Panc1 (cell line): ENCODE measurements around the gene RHEX. TPM values are rescaled to one million over a fixed set of nuclear protein-coding genes. Genes with fewer than 3 reads are reported as not detected.

Experiments used
- ATAC-seq: fragments of 200-7000 bp; cut with Tn5 transposase; 2 replicates; pipeline ENCODE4 v1.9.1; 2020; ENCODE audit warnings: mild to moderate bottlenecking, moderate library complexity
- BruUV-seq: library from RNA; stranded (reverse); fragments of 400-500 nt; replicated peaks from 2 replicates; lab custom pipeline; 2021; lab: Mats Ljungman, UMichigan
- CTCF ChIA-PET: fragments of 300-600 bp; sonication (Branson Sonifier 250); formaldehyde crosslinking; loops from one replicate; lab custom pipeline; 2022; ENCODE audit warnings: antibody characterized with exemption; lab: Charles Lee
- POLR2A ChIA-PET: fragments of 300-600 bp; sonication (Branson Sonifier 250); formaldehyde crosslinking; loops from one replicate; lab custom pipeline; 2022; ENCODE audit warnings: antibody characterized with exemption; lab: Charles Lee
- DNase-seq: peaks from one replicate; pipeline ENCODE4 v3.0.0-alpha.2; 2010; ENCODE audit warnings: low read depth, low spot score
- H3K27ac ChIP-seq: 2 replicates; pipeline ENCODE4 v1.5.1; 2011; ENCODE audit warnings: mild to moderate bottlenecking, low read length, inconsistent platforms
- H3K27me3 ChIP-seq: fragments of 200-500 bp; sonication (Bioruptor generic); 2 replicates; pipeline ENCODE4 v1.6.0; 2014; ENCODE audit warnings: low read length, inconsistent platforms; ENCODE audit not compliant: control insufficient read depth, insufficient read depth
- H3K36me3 ChIP-seq: fragments of 200-500 bp; sonication (Bioruptor generic); 2 replicates; pipeline ENCODE4 v1.5.1; 2014; ENCODE audit warnings: inconsistent platforms, mild to moderate bottlenecking, low read length, moderate library complexity; ENCODE audit not compliant: control insufficient read depth, insufficient read depth
- H3K4me1 ChIP-seq: 2 replicates; pipeline ENCODE4 v1.5.1; 2011; ENCODE audit warnings: inconsistent platforms, mild to moderate bottlenecking, low read length, moderate library complexity; ENCODE audit not compliant: control insufficient read depth, insufficient read depth
- H3K4me3 ChIP-seq, 2 experiments: 2 replicates each; pipeline ENCODE4 v1.5.1; 2011 to 2012; ENCODE audit warnings: low read depth in 2 of 2, low read length in 2 of 2, mild to moderate bottlenecking in 2 of 2, inconsistent platforms in 1 of 2, moderate library complexity in 1 of 2
- H3K9me3 ChIP-seq: fragments of 200-500 bp; sonication (Bioruptor generic); 2 replicates; pipeline ENCODE4 v1.5.1; 2014; ENCODE audit warnings: low read depth, mild to moderate bottlenecking, inconsistent platforms, low read length, moderate library complexity; ENCODE audit not compliant: control insufficient read depth, insufficient read depth
- CTCF ChIP-seq: fragments of 450-650 bp; IDR thresholded peaks from 2 replicates; pipeline ENCODE4 v1.5.1; 2017; ENCODE audit warnings: mild to moderate bottlenecking
- POLR2AphosphoS5 ChIP-seq: IDR thresholded peaks from 2 replicates; pipeline ENCODE4 v1.6.1; 2012; ENCODE audit warnings: mild to moderate bottlenecking, low read depth, low read length, moderate library complexity
- REST ChIP-seq, 2 experiments: IDR thresholded peaks; 2 replicates each; pipeline ENCODE4 v1.6.1; 2011 to 2012; ENCODE audit warnings: low read depth in 2 of 2, control low read depth in 1 of 2, low read length in 1 of 2, mild to moderate bottlenecking in 1 of 2, moderate library complexity in 1 of 2; ENCODE audit not compliant: insufficient read depth in 1 of 2
- SIN3A ChIP-seq: IDR thresholded peaks from 2 replicates; pipeline ENCODE4 v1.6.1; 2012; ENCODE audit warnings: low read depth, mild to moderate bottlenecking, low read length, moderate library complexity, borderline replicate concordance; ENCODE audit not compliant: insufficient read depth
- TCF7L2 ChIP-seq: IDR thresholded peaks from 2 replicates; pipeline ENCODE4 v1.6.1; 2011; ENCODE audit warnings: mild to moderate bottlenecking, low read depth, low read length, inconsistent platforms
- in situ Hi-C: cut with HindIII; loops from 2 replicates; pipeline ENCODE4 v1.10.0; 2016; ENCODE audit warnings: low sequenced_read_pairs, low pct_unique_long_range_greater_than_20kb
- intact Hi-C: fragments of 100-400 bp; cut with micrococcal nuclease; formaldehyde crosslinking; loops from one replicate; pipeline ENCODE4 v1.10.0; 2022; ENCODE audit not compliant: unreplicated experiment
- total RNA-seq: library from RNA; stranded (reverse); gene quantifications from one replicate; pipeline ENCODE4 v1.2.1, GENCODE V29; 2021; ENCODE audit not compliant: unreplicated experiment

The RHEX gene
- total RNA-seq, 1 experiment from 2014 or later, result not detected

GRCh38 chr1:206112600-206113301 is 59.8 kb downstream of the RHEX start:
- ATAC-seq (no peak), DNase-seq (no peak)
- ChIA-PET POLR2A (no interaction called here), CTCF (no interaction called here)
- Histone ChIP-seq H3K4me3 (no peak overlapping the region), H3K36me3 (no peaks in the 10 kb centered on the region), H3K27ac (no peak overlapping the region), H3K4me1 (peaks cover under 1% of the 10 kb centered on the region; the same call in 1 of the 2 replicates), H3K9me3 (no peaks in the 10 kb centered on the region), H3K27me3 (peaks cover 5% of the 10 kb centered on the region)
- TF ChIP-seq TCF7L2 (no peak), CTCF (no peak), POLR2AphosphoS5 (no peak), SIN3A (no peak), REST (IDR thresholded peaks at IDR 0.05; ENCODE audit: insufficient read depth in 1 of 2, low read depth in 2 of 2, low read length in 1 of 2) (no peak)
- in situ Hi-C loops (no loop called here), intact Hi-C loops (no loop called here)
- BruUV-seq, result no TSS peak

GRCh38 chr1:206114692-206115640 is 62.0 kb downstream of the RHEX start:
- intact Hi-C loops, result no loop called here
- CTCF ChIA-PET, result interaction anchor here (0.6 kb wide), 1 partner anchor 132 kb away, joined by 3 read pairs; no protein-coding TSS in a partner anchor
- Histone ChIP-seq H3K36me3 (no peaks in the 10 kb centered on the region), H3K27me3 (peaks cover 11% of the 10 kb centered on the region), H3K9me3 (no peaks in the 10 kb centered on the region), H3K27ac (no peak overlapping the region), H3K4me1 (peaks cover 4% of the 10 kb centered on the region; the same call in 1 of the 2 replicates), H3K4me3 (no peak overlapping the region)
- in situ Hi-C loops, result no loop called here
- no peak for DNase-seq
- POLR2A ChIA-PET, result no interaction called here
- no peak for ATAC-seq
- no TSS peak for BruUV-seq
- no peak for TF ChIP-seq TCF7L2
- no peak for TF ChIP-seq REST (IDR thresholded peaks at IDR 0.05; ENCODE audit: insufficient read depth in 1 of 2, low read depth in 2 of 2, low read length in 1 of 2)
- no peak for TF ChIP-seq CTCF
- no peak for TF ChIP-seq SIN3A
